ENCODE results near the gene CCL2. TPM values are rescaled to one million over a fixed set of nuclear protein-coding genes. Genes with fewer than 3 reads are reported as not detected.

Gene CCL2
- total RNA-seq, 1 donor from 2014 or later = 15.2 TPM

- H3K27ac ChIP-seq = peak overlapping the region; percentile 30
- no peaks in the 10 kb centered on the region for H3K9me3 ChIP-seq
- no peak overlapping the region for H3K4me3 ChIP-seq
- intact Hi-C loops (cut with DNase I) = no loop called here
- peaks cover 25% of the 10 kb centered on the region for H3K4me1 ChIP-seq
- no peaks in the 10 kb centered on the region for H3K36me3 ChIP-seq
- no peak for TF ChIP-seq POLR2AphosphoS5 (IDR thresholded peaks at IDR 0.05; ENCODE audit: insufficient read depth in 1 of 2, low read depth in 1 of 2)
- DNase-seq (ENCODE audit: extremely low spot score in 2 of 2) = no peak
- no peaks in the 10 kb centered on the region for H3K27me3 ChIP-seq
These were observed 45.7 kb downstream of the CCL2 start for GRCh38 chr17:34300652-34301370.

- H3K9me3 ChIP-seq = no peaks in the 10 kb centered on the region
- intact Hi-C loops (cut with DNase I) = no loop called here
- H3K27ac ChIP-seq = no peak overlapping the region
- no peaks in the 10 kb centered on the region for H3K27me3 ChIP-seq
- no peak for DNase-seq (ENCODE audit: extremely low spot score in 2 of 2)
- no peak overlapping the region for H3K4me3 ChIP-seq
- H3K4me1 ChIP-seq = peaks cover 34% of the 10 kb centered on the region
- no peaks in the 10 kb centered on the region for H3K36me3 ChIP-seq
- TF ChIP-seq CTCF (IDR thresholded peaks at IDR 0.05) = no peak
- TF ChIP-seq POLR2A (IDR thresholded peaks at IDR 0.05) = no peak
- TF ChIP-seq POLR2AphosphoS5 (IDR thresholded peaks at IDR 0.05; ENCODE audit: insufficient read depth in 1 of 2, low read depth in 1 of 2) = no peak
These were observed 46.9 kb downstream of the CCL2 start for GRCh38 chr17:34301986-34302385.

- Histone ChIP-seq H3K27me3 (no peaks in the 10 kb centered on the region), H3K4me3 (no peak overlapping the region), H3K27ac (no peak overlapping the region), H3K36me3 (no peaks in the 10 kb centered on the region), H3K9me3 (no peaks in the 10 kb centered on the region), H3K4me1 (peaks cover 39% of the 10 kb centered on the region)
- intact Hi-C loops (cut with DNase I) = no loop called here
- TF ChIP-seq POLR2A (IDR thresholded peaks at IDR 0.05) = no peak
- TF ChIP-seq CTCF (IDR thresholded peaks at IDR 0.05) = no peak
- no peak for TF ChIP-seq POLR2AphosphoS5 (IDR thresholded peaks at IDR 0.05; ENCODE audit: insufficient read depth in 1 of 2, low read depth in 1 of 2)
- DNase-seq (ENCODE audit: extremely low spot score in 2 of 2) = no peak
These were observed 47.6 kb downstream of the CCL2 start for GRCh38 chr17:34302636-34303035.

GRCh38 chr17:34303606-34304005 is 48.5 kb downstream of the CCL2 start:
- peak in 1 of 2 donors; percentile 27 for DNase-seq (ENCODE audit: extremely low spot score in 2 of 2)

GRCh38 chr17:34305061-34305460 is 50.0 kb downstream of the CCL2 start:
- no peak overlapping the region for H3K4me3 ChIP-seq
- H3K4me1 ChIP-seq = peaks cover 32% of the 10 kb centered on the region
- H3K9me3 ChIP-seq = no peaks in the 10 kb centered on the region
- H3K36me3 ChIP-seq = no peaks in the 10 kb centered on the region
- peak in 1 of 2 donors; percentile 58 for DNase-seq (ENCODE audit: extremely low spot score in 2 of 2)
- intact Hi-C loops (cut with DNase I) = no loop called here
- H3K27ac ChIP-seq = no peak overlapping the region
- TF ChIP-seq POLR2A (IDR thresholded peaks at IDR 0.05) (no peak), CTCF (IDR thresholded peaks at IDR 0.05) (no peak), POLR2AphosphoS5 (IDR thresholded peaks at IDR 0.05; ENCODE audit: insufficient read depth in 1 of 2, low read depth in 1 of 2) (no peak)
- no peaks in the 10 kb centered on the region for H3K27me3 ChIP-seq

More at GRCh38 chr17:34303606-34304005, 48.5 kb downstream of the CCL2 start:
- TF ChIP-seq CTCF (IDR thresholded peaks at IDR 0.05) (no peak), POLR2AphosphoS5 (IDR thresholded peaks at IDR 0.05; ENCODE audit: insufficient read depth in 1 of 2, low read depth in 1 of 2) (no peak), POLR2A (IDR thresholded peaks at IDR 0.05) (no peak)
- no peaks in the 10 kb centered on the region for H3K36me3 ChIP-seq
- H3K27ac ChIP-seq = no peak overlapping the region
- H3K4me3 ChIP-seq = no peak overlapping the region
- intact Hi-C loops (cut with DNase I) = no loop called here
- H3K27me3 ChIP-seq = no peaks in the 10 kb centered on the region
- peaks cover 41% of the 10 kb centered on the region for H3K4me1 ChIP-seq
- no peaks in the 10 kb centered on the region for H3K9me3 ChIP-seq

Data from vagina (tissue), 2 donors.